ENCODE data around the gene ADAMTS12. TPM values are rescaled to one million over a fixed set of nuclear protein-coding genes. Genes with fewer than 3 reads are reported as not detected.

Gene ADAMTS12
- total and polyA plus RNA-seq, 2 of the 8 experiments (the other 6 are each of a cell fraction or from before 2014, with no cell fraction given) = 6.4 to 12.8 TPM

DNA sequence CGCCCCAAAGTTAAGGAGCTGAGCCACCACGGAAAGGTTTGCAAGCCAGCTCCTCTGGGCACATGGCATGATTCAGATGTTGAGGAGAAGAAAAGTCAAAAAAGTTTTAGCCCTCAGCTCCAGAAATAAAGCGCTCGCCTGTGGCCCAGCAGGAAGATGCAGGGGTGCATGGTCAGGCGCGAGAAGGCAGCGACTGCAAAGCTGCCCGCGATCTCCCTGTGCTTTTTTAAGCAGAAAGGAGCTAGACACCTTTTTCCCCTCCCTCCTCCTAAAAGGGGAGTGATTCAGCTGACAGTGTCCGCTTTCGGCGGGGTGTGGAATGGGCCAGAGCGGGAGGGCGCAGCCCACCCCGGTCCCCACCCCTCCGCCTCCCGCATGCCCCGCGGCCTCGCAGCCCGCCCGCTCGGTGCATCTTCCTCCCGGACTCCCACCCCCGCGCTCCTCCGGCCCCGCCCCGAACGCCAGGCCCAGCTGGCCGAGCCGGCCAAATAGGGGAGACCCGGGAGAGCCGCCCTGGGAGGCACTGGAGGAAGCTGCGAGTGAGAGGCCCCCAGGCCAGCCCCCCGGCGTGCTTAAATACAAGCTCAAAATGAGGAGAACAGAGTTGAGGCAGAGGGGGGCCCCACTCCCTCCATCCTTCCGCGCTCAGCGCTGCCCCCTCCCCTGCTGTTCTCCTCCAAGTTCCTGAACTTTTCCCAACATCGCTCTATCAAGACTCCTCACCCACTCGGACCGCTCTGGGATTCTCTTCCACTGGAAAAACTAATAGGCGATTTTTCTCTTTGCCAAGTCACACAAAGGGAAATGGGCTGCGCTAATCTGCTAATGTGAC lies at the start of gene ADAMTS12 (continued):
- TF ChIP-seq SP4 (IDR thresholded peaks at IDR 0.05; ENCODE audit: low read length) (0 out of 2 replicates have a peak, but pooled peaks have one; percentile 16), POLR2A (IDR thresholded peaks at IDR 0.05; ENCODE audit: control extremely low read depth in 1 of 2, low read depth in 2 of 2, low read length in 2 of 2) (0 out of 3 replicates have a peak, but pooled peaks of 1 of the 2 experiments have one; percentile 14), TBP (IDR thresholded peaks at IDR 0.05; ENCODE audit: low read depth, low read length) (0 out of 2 replicates have a peak, but pooled peaks have one; percentile 33), CEBPB (IDR thresholded peaks at IDR 0.05; ENCODE audit: low read depth, low read length) (no peak), JUN (IDR thresholded peaks at IDR 0.05; ENCODE audit: low read depth, low read length) (no peak), KDM4A (IDR thresholded peaks at IDR 0.05; ENCODE audit: low read depth, low read length, severe bottlenecking) (peak; percentile 25), SRF (IDR thresholded peaks at IDR 0.05; ENCODE audit: low read depth, low read length) (no peak), SAP30 (IDR thresholded peaks at IDR 0.05; ENCODE audit: insufficient read depth, insufficient replicate concordance, low read length) (peak; percentile 50), SIN3A (conservative IDR thresholded peaks at IDR 0.05 in 1 of 2, IDR thresholded peaks at IDR 0.05 in 1 of 2; ENCODE audit: low read depth in 1 of 2, low read length in 2 of 2) (0 out of 4 replicates have a peak, but pooled peaks of 1 of the 2 experiments have one; percentile 12), CHD1 (IDR thresholded peaks at IDR 0.05; ENCODE audit: low read depth, low read length) (no peak), HDAC2 (IDR thresholded peaks at IDR 0.05; ENCODE audit: borderline replicate concordance in 1 of 2, low read depth in 2 of 2, low read length in 2 of 2) (0 out of 4 replicates have a peak, but pooled peaks of 1 of the 2 experiments have one; percentile 20), TCF12 (IDR thresholded peaks at IDR 0.05; ENCODE audit: low read depth, low read length) (no peak), EGR1 (IDR thresholded peaks at IDR 0.05; ENCODE audit: borderline replicate concordance, low read depth, low read length) (peak; percentile 38; the same call in 1 of the 2 replicates), RBBP5 (IDR thresholded peaks at IDR 0.05; ENCODE audit: borderline replicate concordance, low read depth, low read length) (peak; percentile 35; the same call in 1 of the 2 replicates), ASH2L (IDR thresholded peaks at IDR 0.05; ENCODE audit: low read length) (peak; percentile 54), PHF8 (conservative IDR thresholded peaks at IDR 0.05; ENCODE audit: low read depth, low read length) (0 out of 2 replicates have a peak, but pooled peaks have one; percentile 3), EP300 (IDR thresholded peaks at IDR 0.05; ENCODE audit: borderline replicate concordance in 1 of 2, low read depth in 2 of 2, low read length in 2 of 2) (no peak)
- TF ChIP-seq, protein P1, sequence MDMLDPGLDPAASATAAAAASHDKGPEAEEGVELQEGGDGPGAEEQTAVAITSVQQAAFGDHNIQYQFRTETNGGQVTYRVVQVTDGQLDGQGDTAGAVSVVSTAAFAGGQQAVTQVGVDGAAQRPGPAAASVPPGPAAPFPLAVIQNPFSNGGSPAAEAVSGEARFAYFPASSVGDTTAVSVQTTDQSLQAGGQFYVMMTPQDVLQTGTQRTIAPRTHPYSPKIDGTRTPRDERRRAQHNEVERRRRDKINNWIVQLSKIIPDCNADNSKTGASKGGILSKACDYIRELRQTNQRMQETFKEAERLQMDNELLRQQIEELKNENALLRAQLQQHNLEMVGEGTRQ (IDR thresholded peaks at IDR 0.05; ENCODE audit: low read length) = no peak
- TF ChIP-seq, protein P2, sequence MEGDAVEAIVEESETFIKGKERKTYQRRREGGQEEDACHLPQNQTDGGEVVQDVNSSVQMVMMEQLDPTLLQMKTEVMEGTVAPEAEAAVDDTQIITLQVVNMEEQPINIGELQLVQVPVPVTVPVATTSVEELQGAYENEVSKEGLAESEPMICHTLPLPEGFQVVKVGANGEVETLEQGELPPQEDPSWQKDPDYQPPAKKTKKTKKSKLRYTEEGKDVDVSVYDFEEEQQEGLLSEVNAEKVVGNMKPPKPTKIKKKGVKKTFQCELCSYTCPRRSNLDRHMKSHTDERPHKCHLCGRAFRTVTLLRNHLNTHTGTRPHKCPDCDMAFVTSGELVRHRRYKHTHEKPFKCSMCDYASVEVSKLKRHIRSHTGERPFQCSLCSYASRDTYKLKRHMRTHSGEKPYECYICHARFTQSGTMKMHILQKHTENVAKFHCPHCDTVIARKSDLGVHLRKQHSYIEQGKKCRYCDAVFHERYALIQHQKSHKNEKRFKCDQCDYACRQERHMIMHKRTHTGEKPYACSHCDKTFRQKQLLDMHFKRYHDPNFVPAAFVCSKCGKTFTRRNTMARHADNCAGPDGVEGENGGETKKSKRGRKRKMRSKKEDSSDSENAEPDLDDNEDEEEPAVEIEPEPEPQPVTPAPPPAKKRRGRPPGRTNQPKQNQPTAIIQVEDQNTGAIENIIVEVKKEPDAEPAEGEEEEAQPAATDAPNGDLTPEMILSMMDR (IDR thresholded peaks at IDR 0.05; ENCODE audit: control extremely low read depth in 1 of 3, insufficient read depth in 1 of 3, low read depth in 1 of 3, low read length in 3 of 3) = no peak

Data from H1 (cell line).